GM18861 (cell line): Measurements from ENCODE around the gene HCAR1.
A peak's percentile ranks its signal among the peaks of the same experiment; 100 is the strongest.
"Not testable (repeated sequence)": the region's sequence is repeated elsewhere in the genome, so short reads cannot be mapped to it uniquely, and the experiment has no call there.

Source experiments
- ATAC-seq: cut with Tn5 transposase; IDR thresholded peaks from one replicate; pipeline ENCODE4 v1.9.1; 2021; ENCODE audit not compliant: unreplicated experiment

Gene HCAR1

DNA sequence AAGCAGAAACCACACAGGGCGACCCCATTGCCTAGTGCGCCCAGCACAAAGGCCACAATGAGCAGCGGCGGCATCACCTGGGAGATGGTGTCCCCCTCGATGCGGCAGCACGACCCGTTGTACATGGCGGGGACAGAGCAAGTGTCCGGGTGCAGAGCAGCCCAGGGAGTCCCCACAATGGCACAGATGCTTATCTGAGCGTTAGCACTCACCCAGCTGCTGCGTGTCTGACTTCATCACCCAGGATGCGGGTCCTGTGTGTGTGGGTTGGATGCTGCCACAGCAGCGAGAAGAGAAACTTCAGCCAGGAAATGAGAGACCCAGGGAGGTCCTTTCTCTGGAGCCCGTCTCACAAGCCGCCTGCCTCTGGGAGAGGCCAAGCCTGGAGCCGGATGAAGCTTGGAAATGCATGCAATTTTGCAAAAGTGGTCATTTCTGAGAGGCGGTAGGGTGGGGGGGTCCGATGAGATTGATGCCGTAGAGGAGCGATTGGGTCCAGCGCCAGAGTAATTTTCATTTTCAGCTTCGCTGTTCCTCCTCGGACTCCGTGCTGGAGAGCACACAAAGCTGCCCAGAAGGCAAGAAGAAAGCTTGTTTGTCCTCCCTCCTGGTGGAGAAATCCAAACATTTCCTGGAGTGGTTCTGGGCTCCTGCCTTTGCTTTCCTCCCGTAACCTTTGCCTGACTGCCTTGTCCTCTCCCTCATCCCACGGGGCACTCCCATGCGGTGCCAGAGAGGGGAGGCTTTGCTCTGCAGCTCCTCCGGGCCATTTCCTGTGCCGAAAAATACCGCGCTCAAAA lies at the start of gene HCAR1:
Gene HCAR1, minus strand, starts transcription at position 630 of the 800 bp plus-strand sequence. Its CDS starts 505 bp downstream, at position 125.
- no peak for ATAC-seq

DNA sequence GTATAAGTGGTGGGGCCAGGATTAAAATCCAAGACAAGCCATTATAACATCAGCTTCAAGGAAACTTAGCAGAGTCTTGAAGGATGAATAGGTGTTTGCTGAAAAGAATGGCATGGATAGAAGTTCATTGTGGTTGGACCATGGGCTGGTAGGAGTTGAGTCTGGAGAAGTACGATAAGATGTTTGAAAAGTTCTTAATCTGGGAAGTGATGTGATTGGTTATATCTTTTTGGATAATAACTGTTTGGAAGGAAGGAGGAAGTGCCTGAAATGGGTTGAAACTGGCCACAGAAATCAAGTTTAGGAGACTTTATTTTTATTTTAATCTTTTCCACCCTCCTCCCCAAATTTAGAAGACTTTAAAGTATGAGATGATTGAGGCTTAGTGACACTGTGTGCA lies 26.9 kb upstream of the HCAR1 start:
- ATAC-seq: no peak

DNA sequence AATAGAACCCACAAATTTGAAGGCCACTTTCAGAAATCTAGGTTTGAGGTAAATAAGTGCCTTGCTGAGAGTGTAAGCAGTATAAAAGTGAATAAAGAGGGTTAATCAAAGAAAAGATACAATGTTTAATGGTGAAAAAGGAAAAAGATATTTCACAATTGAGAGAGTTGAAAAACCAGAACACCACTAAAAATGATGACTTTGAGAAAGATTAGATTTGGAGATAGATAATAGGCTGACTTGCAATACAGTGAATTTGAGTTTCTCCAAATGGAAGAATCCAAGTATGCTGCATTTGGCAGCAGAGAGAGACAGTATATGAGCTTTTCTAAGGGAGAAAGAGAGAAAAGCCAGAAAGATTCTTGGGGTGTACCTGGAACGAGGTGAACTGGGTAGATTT lies 24.1 kb upstream of the HCAR1 start:
- no peak for ATAC-seq

DNA sequence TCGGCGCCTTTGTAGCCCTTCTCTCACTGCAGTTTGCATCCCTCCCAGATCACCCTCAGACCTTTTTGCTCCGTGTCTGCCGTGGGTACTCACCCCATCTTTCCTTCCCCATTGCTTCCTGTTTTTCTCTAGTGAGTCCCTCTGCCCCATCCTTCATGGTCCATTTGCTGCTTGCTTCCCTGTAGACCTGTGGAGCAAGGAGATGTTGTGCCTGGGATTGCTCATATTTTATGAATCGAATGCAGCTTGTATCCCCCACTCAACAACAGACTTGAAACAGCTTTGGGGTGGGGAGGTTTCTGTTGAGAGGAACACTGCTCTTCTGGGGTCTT lies 22.6 kb upstream of the HCAR1 start:
- no peak for ATAC-seq

DNA sequence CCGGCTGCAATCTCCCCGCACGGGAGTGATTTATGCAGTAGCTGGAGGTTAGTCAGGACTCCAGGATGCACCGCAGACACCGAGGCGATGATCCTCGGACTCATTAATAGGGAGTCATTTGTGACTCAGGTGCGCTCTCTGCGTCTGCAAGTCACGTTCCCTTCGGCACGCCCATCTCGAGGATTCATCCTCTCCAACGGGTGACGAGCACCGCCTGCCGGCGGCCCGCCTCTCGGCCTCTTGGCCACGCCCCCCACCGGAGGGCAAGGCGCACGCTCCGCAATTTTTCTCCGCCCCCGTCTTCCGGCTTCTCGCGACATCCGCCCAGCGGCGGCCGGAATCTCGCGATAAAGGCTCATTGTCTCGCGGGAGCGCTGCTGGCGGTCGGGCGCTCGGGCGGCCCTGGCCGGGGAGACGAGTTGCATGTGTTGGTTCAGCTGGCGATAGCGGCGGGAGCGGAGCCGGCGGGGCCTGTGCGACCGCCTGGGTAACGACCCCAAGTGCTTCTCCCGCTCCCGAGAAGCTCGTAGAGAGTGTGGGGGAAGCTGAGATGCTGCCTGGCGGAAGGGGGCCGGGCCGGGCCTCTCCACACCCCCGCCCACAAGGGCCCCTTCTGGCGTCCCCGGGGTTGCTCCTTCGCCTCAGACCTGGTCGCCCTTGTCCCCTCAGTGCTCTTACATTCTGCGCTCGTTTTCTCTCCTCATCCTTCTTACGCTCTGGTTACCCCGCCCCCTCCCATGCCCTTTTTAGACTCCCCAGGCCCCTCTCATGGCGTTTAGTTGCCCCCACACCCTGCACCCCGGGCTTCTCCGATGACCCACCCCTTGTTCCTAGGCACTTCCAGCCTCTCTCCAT lies 22.0 kb upstream of the HCAR1 start, which contains the start of gene DENR:
Gene DENR, plus strand, starts transcription at position 361 of the 855 bp plus-strand sequence. CDS start 878 bp downstream, outside the sequence.
- ATAC-seq: peak; percentile 93

GRCh38 chr12:122750781-122751515 lies 20.3 kb upstream of the HCAR1 start:
- ATAC-seq: not testable (repeated sequence)

GRCh38 chr12:122749569-122750332 lies 19.1 kb upstream of the HCAR1 start:
- ATAC-seq: no peak

DNA sequence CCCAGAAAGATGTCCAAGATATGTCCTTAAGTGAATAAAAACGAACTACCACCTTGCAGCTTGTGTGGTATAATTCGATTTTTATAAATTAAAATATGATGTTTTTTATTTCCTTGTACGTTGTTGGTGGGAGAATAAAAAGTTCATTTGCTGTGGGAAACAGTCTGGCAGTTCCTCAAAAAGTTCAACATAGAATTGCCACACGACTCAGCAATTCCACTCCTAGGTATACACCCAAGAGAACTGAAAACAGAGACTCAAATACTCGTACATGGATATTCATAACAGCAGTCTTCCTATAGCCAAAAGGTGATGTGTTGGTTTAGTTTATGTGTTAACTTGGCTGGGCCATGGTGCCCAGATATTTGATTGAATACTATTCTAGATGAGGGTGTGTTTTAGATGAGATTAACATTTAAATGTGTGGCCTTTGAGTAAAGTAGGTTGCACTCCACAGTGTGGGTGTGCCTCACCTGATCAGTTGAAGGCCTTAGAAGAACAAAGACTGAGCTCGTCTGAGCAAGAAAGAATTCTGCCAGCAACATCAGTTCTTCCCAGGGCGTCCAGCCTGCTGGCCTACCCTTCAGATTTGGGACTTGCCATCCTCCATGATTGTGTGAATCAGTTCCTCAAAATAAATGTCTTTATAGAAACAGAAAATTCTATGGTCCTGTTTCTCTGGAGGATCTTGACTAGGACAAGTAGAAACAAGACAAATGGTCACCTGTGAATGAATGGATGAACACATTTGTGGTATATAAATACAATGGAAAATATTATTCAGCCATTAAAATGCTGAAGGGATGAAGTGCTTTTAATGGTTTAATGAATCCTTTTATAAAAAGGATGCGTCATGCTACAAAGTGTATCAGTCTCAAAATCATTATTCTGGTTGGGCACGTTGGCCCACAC lies 16.8 kb upstream of the HCAR1 start:
- no peak for ATAC-seq

GRCh38 chr12:122743895-122744525 lies 13.4 kb upstream of the HCAR1 start:
- no peak for ATAC-seq

DNA sequence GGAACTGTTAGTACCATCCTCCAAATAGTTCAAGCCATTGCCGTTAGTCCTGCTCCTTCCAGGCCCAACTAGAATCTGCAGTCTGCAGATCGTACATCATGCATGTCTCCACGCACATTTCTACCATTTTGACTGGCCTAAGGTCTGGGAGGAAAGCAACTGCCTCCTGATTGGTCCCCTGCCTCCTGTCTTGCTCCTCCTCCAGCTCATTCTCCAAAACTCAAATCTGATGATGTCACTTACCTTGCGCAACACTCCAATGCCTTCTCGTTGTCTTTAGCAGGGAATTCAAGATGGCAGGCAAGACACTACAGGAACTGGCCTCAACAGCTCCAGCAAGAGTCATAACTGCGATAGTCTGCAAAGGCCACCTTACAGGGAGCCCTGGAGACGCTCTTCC lies 9.7 kb upstream of the HCAR1 start:
- ATAC-seq: no peak

DNA sequence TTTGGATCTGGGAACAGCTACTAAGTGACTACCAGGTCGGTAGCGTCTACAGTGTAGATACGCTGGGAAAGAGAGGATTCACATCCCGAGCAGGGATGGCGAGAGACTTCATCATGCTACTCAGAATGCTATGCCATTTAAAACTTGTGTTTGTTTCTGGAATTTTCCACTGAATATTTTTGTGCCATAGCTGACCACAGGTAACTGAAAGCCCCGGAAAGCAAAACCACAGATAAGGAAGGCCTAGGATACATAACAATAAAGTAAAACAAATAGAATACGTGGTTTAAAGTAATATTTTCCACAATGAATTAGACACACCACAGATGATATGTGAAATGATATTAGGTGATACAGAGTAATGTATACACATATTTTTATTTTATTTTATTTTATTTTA lies 7.9 kb upstream of the HCAR1 start:
- ATAC-seq: no peak

DNA sequence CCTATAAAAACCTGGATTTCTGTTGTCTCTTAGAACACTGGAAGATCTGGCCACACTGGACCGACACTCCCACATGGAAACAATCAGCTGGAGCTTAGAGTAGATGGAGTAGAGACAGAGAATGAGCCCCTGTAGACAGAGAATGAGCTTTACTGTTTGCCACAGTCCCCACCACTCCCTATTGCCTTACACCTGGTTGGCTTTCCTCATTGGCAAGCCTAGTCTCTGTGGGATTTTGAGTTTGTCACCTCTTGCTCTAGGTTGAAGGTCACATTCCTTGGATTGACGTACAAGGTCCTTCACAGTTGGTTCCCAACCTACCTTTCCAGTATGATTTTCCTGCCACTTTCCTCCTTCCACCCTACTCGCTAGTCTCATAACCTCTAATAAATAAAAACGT lies 2.0 kb upstream of the HCAR1 start:
- no peak for ATAC-seq

DNA sequence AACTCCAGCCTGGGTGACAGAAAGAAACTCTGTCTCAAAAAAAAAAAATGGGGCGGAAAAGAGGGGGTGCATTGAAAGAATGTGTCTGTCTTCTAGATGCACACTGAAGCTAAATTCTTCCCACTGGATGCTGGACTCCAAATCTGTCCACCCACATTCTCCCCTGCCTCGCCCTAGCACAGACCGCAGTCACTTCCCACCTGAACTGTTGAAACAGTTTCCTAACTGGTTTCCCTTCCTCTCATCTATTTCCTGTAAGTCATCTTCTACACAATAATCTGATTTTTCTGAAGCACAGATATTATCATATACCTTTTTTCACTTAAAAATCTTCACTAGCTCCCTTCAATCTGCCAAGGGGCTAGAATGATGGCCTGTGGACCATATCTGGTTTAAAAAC lies 1.5 kb upstream of the HCAR1 start:
- no peak for ATAC-seq

DNA sequence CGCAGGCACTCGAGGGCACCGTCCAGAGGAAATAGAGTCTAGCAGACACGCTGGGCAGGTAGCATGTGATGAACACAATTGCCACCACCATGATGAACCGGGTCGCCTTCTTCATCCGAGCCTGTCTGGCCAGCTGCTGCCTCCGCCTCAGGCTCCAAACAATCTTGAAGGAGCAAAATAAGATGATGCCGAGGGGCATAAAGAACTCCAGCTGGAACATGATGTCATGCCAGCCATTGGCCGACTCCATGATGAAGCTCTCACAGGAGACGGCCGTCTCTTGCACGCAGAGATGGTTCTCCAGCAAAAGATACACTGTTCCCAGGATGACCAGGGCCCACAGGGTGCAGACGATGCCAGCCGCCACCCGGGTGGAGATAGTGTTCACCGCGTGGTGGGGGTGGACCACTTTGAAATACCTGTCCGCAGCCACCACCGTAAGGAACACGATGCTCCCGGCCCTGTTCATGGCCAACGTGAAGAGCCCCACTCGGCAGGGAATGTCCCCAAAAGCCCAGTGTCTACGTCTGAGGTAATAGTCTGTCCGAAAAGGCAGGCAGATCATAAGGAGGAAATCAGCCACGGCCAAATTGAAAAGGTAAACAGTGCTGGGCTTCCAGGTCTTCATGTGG lies 945 bp downstream of the HCAR1 start:
- ATAC-seq: no peak

DNA sequence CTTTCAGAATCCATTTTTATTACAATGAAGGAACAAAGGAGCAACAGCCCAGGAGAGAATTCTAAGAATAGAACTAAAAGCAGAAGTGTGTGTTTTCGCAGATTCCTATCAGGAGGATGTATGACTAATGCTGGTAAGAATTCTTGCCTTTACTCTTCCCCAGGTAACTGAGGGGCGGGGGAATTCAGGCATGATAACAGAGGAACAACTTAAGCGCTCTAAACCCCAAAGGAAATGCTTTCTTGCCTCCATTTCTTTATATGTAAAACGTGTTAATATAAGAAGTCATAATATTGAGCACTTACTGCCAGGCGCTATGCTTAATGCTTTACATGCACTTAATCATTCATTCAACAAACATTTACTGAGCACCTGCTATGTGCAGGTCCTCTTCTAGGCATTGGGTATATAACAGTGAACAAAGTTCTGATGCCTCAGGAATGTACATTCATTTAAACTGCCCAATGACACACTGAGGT lies 4.5 kb downstream of the HCAR1 start:
- no peak for ATAC-seq

- ATAC-seq: no peak
These were observed 5.1 kb downstream of the HCAR1 start for GRCh38 chr12:122725452-122726079.

DNA sequence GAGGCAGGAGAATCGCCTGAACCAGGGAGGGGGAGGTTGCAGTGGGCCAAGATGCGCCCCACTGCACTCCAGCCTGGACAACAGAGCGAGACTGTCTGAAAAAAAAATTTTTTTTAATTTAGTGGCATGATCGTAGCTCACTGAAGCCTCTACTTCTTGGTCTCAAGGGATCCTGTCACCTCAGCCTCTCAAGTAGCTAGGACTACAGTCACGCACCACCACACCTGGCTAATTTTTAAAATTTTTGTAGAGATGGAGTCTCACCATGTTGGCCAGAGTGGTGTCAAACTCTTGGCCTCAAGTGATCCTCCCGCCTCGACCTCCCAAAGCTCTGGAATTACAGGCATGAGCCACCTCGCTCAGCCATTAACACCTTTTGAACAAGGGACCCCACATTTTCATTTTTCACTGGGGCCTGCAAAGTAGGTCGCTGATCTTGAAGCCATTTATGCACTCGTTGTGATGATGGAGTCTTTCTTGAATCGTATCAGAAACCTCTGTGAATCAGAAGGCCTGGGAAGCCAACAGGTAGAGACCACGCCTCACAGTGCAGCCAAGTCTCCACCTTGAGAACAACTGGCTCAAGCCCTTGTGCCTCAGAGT lies 5.9 kb downstream of the HCAR1 start:
- peak; percentile 36 for ATAC-seq

- ATAC-seq: no peak
These were observed 8.3 kb downstream of the HCAR1 start for GRCh38 chr12:122722387-122722786.
